GF-D8 (cell line): Measurements from ENCODE around the gene EPYC.
"Not testable (repeated sequence)": the region's sequence is repeated elsewhere in the genome, so short reads cannot be mapped to it uniquely, and the experiment has no call there.

Experiments
- DNase-seq: peaks from one replicate; lab custom pipeline; 2025; lab: John Stamatoyannopoulos, UW

The EPYC gene

GRCh38 chr12:90990611-90991010 is 14.2 kb downstream of the EPYC start:
- DNase-seq: no peak

- DNase-seq: no peak
These were observed 15.1 kb downstream of the EPYC start for GRCh38 chr12:90989686-90990111.

GRCh38 chr12:90987520-90987919 is 17.3 kb downstream of the EPYC start:
- no peak for DNase-seq

GRCh38 chr12:90987101-90987500 is 17.7 kb downstream of the EPYC start:
- DNase-seq: no peak

- not testable (repeated sequence) for DNase-seq
These were observed 19.4 kb downstream of the EPYC start for GRCh38 chr12:90985331-90985730.

GRCh38 chr12:90984114-90984513 is 20.7 kb downstream of the EPYC start:
- no peak for DNase-seq

- no peak for DNase-seq
These were observed 22.6 kb downstream of the EPYC start for GRCh38 chr12:90982170-90982569.

- DNase-seq: no peak
These were observed 24.8 kb downstream of the EPYC start for GRCh38 chr12:90979951-90980350.

- DNase-seq: no peak
These were observed 25.8 kb downstream of the EPYC start for GRCh38 chr12:90979019-90979418.

- DNase-seq: peak; percentile 2
These were observed 26.5 kb downstream of the EPYC start for GRCh38 chr12:90978117-90978770.

- DNase-seq: no peak
These were observed 27.5 kb downstream of the EPYC start for GRCh38 chr12:90977224-90977623.

- DNase-seq: no peak
These were observed 30.5 kb downstream of the EPYC start for GRCh38 chr12:90974286-90974685.

GRCh38 chr12:90972226-90972625 is 32.5 kb downstream of the EPYC start:
- no peak for DNase-seq

GRCh38 chr12:90970911-90971310 is 33.9 kb downstream of the EPYC start:
- no peak for DNase-seq

GRCh38 chr12:90970471-90970870 is 34.3 kb downstream of the EPYC start:
- no peak for DNase-seq

- no peak for DNase-seq
These were observed 34.9 kb downstream of the EPYC start for GRCh38 chr12:90969851-90970250.

- no peak for DNase-seq
These were observed 35.4 kb downstream of the EPYC start for GRCh38 chr12:90969346-90969745.

- DNase-seq: no peak
These were observed 39.6 kb downstream of the EPYC start for GRCh38 chr12:90965204-90965603.

- no peak for DNase-seq
These were observed 40.2 kb downstream of the EPYC start for GRCh38 chr12:90964616-90965015.

- no peak for DNase-seq
These were observed 40.8 kb downstream of the EPYC start for GRCh38 chr12:90963946-90964345.

- DNase-seq: no peak
These were observed 43.6 kb downstream of the EPYC start for GRCh38 chr12:90961154-90961553.

- no peak for DNase-seq
These were observed 45.1 kb downstream of the EPYC start for GRCh38 chr12:90959538-90960139.

GRCh38 chr12:90959032-90959431 is 45.7 kb downstream of the EPYC start:
- DNase-seq: no peak

GRCh38 chr12:90958347-90958746 is 46.4 kb downstream of the EPYC start:
- no peak for DNase-seq
